Measurements from ENCODE around the gene AHI1.

- TF ChIP-seq CTCF (optimal IDR thresholded peaks at IDR 0.05 in 1 of 3, IDR thresholded peaks at IDR 0.05 in 1 of 3, conservative IDR thresholded peaks at IDR 0.05 in 1 of 3; ENCODE audit: extremely low read depth in 1 of 3, insufficient read depth in 2 of 3, low read length in 3 of 3) (no peak), EZH2 (IDR thresholded peaks at IDR 0.05; ENCODE audit: low read length) (no peak)
Observed at GRCh38 chr6:135236732-135237131, 260.8 kb downstream of the AHI1 start.

All from keratinocyte (primary cell).